ENCODE measurements around the gene ALX4.

DNA sequence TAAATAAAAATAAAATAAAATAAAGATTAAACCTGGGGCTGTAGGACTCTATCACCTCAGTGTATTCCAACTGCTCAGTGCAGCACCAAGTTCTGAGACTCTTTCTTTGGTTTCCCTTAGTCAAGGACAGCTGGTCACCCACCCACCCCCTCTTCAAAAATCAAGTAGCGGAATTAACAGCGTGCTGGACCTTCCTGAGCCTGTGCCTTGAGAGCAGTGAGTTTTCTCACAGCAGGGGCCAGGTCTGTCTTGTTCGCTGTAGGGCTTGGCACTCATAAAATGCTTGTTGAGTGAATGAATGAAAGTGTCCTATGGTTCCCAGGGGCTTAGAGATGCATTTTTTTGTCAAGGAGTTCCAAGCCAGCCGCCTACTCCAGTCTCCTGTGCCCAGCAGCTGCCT lies 2.9 kb upstream of the ALX4 start:
- TF ChIP-seq, protein P1, sequence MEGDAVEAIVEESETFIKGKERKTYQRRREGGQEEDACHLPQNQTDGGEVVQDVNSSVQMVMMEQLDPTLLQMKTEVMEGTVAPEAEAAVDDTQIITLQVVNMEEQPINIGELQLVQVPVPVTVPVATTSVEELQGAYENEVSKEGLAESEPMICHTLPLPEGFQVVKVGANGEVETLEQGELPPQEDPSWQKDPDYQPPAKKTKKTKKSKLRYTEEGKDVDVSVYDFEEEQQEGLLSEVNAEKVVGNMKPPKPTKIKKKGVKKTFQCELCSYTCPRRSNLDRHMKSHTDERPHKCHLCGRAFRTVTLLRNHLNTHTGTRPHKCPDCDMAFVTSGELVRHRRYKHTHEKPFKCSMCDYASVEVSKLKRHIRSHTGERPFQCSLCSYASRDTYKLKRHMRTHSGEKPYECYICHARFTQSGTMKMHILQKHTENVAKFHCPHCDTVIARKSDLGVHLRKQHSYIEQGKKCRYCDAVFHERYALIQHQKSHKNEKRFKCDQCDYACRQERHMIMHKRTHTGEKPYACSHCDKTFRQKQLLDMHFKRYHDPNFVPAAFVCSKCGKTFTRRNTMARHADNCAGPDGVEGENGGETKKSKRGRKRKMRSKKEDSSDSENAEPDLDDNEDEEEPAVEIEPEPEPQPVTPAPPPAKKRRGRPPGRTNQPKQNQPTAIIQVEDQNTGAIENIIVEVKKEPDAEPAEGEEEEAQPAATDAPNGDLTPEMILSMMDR (IDR thresholded peaks at IDR 0.05; ENCODE audit: borderline replicate concordance, extremely low read depth, low read length, poor library complexity, severe bottlenecking): no peak
- TF ChIP-seq EZH2 (IDR thresholded peaks at IDR 0.05; ENCODE audit: borderline replicate concordance, low read depth, low read length, severe bottlenecking): no peak

Data from DND-41 (cell line).